NCI-H2107 treated with DMSO at 0.1 percent for 48 hours (cell line): ENCODE data around the gene GLI1.
A peak's percentile ranks its signal among the peaks of the same experiment; 100 is the strongest.
"Not testable (repeated sequence)": the region's sequence is repeated elsewhere in the genome, so short reads cannot be mapped to it uniquely, and the experiment has no call there.

Source experiments
- DNase-seq: peaks from one replicate; lab custom pipeline; 2025; ENCODE audit not compliant: unreplicated experiment; lab: John Stamatoyannopoulos, UW

The GLI1 gene

DNA sequence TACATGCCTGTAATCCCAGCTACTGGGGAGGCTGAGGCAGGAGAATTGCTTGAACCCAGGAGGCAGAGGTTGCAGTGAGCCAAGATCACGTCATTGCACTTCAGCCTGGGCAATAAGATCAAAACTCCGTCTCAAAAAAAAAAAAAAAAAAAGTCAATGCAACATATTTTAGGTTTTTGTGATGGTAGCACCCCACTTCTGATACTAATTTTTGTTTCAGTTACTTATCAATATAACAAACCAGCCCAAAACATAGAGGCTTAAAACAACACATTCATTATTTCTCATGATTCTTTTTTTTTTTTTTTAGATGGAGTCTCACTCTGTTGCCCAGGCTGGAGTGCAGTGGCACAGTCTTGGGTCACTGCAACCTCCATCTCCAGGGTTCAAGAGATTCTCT lies 18.2 kb upstream of the GLI1 start:
- DNase-seq, result not testable (repeated sequence)

DNA sequence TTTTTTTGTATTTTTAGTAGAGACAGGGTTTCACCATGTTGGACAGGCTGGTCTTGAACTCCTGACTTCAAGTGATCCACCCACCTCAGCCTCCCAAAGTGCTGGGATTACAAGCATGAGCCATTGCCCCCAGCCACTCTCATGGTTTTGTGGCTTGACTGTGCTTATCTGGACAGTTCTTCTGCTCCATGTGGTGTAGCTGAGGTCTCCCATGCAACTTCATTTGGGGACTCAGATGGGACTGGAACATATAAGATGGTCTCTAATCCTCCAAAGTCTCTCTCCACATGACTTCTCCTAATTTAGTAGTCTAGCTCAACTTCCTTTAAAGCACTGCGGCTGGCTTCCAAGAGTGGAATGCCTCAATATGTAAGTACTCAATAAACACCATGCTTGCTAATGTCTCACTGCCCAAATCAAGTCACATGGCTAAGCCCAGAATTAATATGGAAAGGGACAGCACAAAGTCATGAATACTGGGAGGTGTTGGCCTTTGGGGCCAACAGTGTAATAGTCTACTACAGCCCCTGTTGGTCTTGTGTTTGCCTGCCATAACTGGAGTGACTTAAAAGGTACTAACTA lies 17.6 kb upstream of the GLI1 start:
- no peak for DNase-seq

DNA sequence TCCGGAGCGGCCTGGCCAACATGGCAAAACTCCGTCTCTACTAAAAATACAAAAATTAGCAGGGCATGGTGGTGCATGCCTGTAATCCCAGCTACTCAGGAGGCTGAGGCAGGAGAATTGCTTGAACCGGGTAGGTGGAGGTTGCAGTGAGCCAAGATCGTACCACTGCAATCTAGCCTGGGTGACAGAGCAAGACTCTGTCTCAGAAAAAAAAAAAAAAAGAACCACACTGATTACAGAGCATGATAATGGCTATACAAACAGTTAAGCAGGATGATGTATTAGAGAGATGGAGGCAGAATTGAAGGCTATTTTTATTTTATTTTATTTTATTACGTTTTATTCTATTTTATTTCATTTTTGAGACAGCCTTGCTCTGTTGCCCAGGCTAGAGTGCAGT lies 15.2 kb upstream of the GLI1 start:
- DNase-seq, result not testable (repeated sequence)

DNA sequence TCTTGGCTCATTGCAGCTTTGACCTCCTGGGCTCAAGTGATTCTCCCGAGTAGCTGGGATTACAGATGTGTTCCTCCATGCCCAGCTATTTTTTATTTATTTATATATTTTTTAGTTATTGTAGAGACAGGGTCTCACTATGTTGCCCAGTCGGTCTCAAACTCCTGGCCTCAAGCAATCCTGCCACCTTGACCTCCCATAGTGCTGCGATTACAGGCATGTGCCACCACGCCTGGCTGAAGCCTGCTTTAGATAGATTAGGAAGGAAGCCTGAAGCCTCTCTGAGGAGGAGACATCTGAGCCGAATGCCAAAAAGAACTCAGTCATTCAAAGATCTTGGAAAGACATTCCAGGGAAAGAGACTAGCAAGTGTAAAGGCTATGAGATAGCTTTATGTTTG lies 14.8 kb upstream of the GLI1 start:
- DNase-seq, result no peak

DNA sequence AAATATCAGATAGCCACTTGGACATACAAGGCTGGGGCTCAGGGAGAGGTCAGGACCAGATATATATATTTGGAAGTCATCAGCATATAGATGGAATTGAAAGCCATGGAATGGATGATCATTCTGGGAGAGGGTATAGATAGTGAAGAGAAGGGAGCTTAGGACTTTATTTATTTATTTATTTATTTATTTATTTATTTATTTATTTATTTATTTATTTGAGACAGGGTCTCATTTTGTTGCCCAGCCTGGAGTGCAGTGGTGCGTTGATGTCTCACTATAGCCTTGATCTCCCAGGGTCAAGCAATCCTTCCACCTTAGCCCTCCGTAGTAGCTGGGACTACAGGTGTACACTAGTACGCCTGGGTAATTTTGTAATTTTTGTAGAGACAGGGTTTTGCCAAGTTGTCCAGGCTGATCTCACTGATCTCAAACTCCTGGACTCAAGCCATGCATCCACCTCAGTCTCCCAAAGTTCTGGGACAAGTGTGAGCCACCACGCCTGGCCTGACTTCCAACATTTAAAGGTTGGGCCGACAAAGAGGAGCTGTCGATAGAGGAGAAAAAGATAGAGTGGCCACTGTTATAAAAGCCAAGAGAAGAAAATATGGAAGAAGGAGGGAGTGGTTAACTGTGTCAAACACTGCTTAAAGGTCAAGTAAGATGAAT lies 13.2 kb upstream of the GLI1 start:
- DNase-seq, result no peak

DNA sequence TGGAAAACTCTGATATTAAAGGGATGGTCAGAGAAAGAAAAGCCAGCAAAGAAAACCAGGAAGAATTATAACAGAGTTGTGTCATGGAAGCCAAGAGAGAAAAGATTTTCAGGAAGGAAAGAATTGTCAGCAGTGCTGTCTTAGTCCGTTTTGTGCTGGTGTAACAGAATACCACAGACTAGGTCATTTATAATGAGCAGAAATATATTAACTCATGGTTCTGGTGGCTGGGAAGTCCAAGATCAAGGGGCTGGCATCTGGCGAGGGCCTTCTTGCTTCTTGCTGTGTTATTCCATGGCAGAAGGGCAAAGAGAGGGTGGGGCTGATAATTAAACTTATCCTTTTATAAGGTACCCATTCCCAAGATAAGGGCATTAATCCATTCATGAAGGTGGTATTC lies 10.9 kb upstream of the GLI1 start:
- no peak for DNase-seq

DNA sequence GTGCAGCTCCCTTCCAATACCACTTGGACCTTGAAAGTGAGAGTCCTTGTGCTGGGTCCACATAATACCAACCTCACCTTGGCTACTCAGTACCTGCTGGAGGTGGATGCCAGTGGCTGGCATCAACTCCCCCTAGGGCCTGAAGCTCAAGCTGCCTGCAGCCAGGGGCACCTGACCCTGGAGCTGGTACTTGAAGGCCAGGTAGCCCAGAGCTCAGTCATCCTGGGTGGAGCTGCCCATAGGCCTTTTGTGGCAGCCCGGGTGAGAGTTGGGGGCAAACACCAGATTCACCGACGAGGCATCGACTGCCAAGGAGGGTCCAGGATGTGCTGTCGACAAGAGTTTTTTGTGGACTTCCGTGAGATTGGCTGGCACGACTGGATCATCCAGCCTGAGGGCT lies 10.2 kb upstream of the GLI1 start:
- DNase-seq, result no peak

DNA sequence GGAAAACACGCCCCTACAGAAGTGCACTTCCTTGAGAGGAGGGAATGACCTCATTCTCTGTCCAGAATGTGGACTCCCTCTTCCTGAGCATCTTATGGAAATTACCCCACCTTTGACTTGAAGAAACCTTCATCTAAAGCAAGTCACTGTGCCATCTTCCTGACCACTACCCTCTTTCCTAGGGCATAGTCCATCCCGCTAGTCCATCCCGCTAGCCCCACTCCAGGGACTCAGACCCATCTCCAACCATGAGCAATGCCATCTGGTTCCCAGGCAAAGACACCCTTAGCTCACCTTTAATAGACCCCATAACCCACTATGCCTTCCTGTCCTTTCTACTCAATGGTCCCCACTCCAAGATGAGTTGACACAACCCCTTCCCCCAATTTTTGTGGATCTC lies 9.5 kb upstream of the GLI1 start:
- no peak for DNase-seq

DNA sequence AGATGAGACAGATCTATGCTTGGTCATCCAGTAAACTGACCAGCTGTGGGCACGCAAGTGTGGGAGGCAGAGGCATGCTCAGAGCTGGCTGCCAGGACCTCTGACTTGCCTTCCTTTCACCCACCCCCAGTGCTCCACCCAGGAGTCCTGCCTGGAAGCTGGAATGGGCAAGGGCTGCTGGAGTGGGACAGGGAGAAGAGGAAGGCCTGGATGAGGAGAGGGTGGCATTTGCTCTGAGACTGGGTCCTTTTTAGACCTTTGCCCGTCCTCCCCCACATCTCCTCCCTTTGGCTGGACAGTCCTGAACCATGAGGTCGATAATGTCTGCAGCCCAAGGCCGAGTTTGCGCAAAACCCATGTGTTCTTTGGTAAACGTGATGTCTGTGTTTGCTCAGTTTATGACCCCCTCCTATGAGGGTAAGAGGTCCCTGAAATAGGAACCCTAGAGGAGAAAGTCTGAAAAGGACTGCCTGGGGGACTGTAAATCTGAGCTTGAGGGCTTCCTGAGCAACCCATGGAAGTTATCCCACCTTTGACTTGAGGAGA lies 8.3 kb upstream of the GLI1 start:
- DNase-seq, result no peak

DNA sequence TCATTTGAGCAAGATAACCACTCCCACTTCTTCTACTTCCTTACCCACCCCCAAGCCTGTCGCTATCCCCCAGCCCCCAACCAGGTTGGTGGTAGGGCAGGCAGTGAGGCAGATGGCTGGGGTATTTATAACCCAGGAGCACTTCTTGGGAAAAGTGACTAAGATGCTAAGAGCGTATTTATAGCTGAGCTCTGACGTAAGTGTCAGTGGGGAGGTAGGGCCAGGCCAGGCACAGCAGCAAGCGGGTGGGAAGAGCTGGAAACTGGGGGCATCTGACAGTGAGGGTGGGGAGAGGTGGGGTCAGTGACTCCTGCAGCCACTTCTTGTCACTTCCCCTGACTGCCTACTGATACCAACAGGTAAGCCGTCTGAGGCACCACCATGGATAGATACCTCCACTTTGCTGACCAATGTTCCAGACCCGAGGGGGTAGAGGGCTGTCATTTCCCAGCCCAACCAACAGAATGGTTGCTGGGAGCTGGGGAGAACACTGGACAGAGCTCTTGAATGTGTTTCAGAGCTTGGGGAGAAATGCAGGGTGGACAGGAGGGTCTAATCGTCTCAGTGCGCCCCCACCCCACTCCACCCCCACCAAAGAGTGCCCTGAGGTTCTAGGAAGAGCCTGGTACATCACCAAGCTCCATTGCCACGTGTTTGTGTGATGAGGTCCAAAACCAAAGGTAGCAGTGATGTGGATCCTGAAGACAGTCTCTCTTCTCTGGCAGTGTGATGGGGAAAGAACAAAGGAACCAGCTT lies 7.2 kb upstream of the GLI1 start:
- DNase-seq, result no peak

DNA sequence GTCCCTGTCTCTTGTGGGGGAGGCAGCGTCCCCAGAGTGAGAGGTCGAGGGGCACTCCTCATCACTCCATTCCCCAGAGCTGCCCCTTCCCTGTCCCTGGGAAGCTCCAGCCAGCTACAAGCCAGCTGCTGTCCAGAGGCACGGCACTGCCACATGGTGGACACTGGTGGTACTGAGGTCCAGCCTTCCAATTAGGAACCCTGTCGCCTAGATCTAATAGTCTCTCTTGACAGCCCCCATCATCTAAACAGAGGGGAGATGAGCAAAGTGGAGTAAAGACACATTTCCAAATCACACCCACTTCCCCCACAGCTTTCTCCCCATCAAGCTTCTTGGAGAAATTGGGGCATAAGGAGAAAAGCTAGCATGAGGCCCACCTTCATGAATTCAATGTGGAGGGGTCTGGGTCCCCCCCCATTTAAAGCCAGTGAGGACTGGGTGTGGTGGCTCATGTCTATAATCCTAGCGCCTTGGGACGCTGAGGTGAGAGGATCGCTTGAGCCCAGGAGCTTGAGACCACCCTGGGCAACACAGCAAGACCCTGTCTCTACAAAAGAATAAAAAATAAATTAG lies 6.6 kb upstream of the GLI1 start:
- DNase-seq, result peak; percentile 61

DNA sequence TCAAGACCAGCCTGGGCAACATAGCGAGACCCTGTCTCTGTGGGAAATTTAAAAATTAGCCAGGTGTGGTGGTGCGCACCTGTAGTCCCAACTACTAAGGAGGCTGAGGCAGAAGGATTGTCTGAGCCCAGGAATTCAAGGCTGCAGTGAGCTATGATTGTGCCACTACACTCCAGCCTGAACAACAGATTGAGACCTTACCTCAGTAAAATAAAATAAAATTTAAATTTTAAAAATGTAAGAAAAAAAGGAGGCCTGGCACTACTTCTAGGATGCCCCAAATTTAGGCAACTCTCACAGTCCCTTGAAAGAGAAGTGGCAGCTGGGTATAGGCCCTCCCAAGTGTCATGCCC lies 5.4 kb upstream of the GLI1 start:
- DNase-seq, result no peak

DNA sequence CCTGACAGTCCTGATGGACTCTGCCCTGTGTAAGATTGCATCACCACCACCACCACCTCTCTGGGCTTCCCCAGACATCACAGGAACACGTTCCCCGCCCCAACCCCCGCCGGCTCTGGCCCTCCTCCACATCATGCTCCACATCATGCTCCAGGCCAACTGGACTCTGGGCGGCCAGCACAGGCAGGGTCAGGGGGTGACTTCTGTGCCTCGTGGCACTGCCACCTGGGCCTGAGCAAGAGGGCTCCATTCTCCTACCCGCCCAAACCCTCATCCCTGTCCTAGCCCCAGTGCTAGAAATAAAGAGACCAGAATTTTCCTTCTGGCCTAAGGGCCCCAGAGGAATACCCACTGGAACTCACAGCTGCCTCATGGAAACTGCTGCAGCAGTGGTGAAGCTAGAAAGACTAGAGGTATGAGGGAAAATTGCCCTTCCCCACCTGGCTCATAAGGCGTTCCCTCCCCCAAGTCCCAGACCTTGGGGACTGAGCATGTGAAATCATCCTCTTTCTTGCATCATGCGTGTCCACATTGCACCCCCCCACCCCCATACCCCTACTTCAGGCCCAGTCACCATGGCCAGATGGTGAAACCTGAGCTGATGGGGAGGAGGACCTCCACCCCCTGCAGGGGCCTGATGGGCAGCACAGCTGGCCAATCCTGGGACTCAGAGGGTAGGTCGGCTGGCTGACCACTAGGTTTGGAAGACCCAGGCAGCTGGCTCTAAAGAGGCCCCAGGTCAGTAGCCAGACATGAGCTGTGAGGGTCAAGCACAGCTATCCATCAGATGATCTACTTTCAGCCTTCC lies 4.8 kb upstream of the GLI1 start, which contains the start of gene INHBE:
Gene INHBE (plus strand): TSS at position 742 of the 808 bp plus-strand sequence. CDS start 230 bp downstream, outside the sequence.
- peak; percentile 73 for DNase-seq

DNA sequence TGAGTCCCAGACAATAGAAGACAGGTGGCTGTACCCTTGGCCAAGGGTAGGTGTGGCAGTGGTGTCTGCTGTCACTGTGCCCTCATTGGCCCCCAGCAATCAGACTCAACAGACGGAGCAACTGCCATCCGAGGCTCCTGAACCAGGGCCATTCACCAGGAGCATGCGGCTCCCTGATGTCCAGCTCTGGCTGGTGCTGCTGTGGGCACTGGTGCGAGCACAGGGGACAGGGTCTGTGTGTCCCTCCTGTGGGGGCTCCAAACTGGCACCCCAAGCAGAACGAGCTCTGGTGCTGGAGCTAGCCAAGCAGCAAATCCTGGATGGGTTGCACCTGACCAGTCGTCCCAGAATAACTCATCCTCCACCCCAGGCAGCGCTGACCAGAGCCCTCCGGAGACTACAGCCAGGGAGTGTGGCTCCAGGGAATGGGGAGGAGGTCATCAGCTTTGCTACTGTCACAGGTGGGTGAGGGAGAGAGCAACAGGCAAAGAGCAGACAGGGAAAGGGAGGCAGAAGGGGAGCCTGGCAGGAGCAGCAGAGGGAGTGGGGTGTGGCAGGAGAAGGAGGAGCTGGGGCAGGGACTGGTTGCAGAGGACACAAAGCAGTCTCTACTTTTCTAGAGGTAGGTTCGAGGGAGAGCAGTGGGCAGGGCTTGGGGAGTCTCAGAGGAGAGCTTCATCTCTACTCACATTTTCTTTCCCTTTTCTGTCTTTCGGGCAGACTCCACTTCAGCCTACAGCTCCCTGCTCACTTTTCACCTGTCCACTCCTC lies 4.0 kb upstream of the GLI1 start:
- peak; percentile 70 for DNase-seq

DNA sequence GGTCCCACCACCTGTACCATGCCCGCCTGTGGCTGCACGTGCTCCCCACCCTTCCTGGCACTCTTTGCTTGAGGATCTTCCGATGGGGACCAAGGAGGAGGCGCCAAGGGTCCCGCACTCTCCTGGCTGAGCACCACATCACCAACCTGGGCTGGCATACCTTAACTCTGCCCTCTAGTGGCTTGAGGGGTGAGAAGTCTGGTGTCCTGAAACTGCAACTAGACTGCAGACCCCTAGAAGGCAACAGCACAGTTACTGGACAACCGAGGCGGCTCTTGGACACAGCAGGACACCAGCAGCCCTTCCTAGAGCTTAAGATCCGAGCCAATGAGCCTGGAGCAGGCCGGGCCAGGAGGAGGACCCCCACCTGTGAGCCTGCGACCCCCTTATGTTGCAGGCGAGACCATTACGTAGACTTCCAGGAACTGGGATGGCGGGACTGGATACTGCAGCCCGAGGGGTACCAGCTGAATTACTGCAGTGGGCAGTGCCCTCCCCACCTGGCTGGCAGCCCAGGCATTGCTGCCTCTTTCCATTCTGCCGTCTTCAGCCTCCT lies 3.4 kb upstream of the GLI1 start:
- peak; percentile 74 for DNase-seq

DNA sequence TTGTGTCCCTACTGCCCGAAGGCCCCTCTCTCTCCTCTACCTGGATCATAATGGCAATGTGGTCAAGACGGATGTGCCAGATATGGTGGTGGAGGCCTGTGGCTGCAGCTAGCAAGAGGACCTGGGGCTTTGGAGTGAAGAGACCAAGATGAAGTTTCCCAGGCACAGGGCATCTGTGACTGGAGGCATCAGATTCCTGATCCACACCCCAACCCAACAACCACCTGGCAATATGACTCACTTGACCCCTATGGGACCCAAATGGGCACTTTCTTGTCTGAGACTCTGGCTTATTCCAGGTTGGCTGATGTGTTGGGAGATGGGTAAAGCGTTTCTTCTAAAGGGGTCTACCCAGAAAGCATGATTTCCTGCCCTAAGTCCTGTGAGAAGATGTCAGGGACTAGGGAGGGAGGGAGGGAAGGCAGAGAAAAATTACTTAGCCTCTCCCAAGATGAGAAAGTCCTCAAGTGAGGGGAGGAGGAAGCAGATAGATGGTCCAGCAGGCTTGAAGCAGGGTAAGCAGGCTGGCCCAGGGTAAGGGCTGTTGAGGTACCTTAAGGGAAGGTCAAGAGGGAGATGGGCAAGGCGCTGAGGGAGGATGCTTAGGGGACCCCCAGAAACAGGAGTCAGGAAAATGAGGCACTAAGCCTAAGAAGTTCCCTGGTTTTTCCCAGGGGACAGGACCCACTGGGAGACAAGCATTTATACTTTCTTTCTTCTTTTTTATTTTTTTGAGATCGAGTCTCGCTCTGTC lies 2.7 kb upstream of the GLI1 start:
- no peak for DNase-seq

DNA sequence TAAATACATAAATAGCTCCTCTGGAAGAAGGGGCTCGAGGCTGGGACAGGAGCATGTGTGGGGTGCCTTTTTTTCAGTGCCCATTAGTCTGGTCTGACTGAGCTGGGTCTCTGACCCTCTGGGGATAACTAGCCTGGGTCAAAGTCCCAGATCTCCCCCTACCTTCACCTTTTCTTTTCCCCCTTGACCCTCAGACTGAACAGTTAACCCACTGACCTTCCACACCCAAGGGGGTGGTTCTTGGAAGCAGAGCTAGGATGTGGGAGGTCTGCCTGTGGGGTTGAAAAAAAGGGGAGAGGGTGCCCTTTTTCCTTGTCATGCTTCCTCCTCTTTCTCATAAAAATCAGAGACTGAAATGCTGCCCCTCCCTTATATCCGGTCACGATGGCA lies 925 bp upstream of the GLI1 start:
- DNase-seq, result no peak

DNA sequence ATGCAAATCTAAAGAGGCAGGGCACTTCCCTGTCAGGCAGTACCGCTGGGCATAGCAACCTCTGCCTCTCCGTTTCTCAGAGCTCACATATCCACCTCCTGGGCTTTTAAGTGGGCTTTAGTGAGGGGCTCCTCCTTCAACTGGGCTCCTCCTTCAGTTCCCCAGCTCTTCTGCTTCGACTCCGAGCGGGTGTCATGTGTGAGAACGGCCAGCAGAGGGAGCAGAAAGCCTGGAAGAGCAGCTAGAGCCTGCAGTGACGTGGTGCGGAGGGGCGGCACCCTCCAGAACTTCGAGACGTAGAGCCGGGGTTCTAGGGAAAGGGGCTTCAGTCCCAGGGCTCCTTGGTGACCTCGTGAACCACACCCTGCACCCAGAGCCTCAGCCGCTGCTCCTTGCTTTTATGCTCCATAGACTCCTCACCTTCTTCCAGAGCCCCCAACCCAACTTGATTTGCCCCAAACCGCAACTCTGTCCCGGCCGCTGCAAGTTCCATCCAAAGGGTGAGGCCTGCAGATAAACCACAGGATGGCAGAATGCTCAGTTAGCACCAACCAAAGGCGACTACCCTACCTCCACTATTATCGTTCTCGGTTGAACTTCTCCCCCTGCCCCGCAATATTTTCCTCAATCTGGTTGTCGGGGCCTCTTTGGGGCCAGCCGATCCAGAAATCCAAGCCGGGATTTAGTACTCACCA lies 383 bp upstream of the GLI1 start:
- peak; percentile 95 for DNase-seq

DNA sequence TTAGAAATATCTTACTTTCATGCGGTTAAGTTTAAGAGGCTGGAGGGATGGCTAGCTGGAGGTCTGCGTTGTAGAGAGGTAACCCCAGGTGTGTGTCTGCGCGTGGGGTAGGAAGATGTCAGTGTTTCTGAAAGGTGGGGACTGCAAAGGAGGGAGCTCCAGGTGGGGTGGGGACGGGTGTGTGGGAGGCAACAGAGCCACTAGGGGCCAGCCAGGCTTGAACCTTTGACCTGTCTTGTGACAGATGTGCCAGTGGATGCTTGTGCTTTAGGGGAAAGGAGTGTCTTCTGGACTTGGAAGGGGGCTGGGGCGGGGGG lies 841 bp downstream of the GLI1 start:
- no peak for DNase-seq
